GM04504 (cell line): ENCODE results near the gene NFAM1.

Experiments used
- DNase-seq: peaks from one replicate; pipeline ENCODE4 v3.0.0-alpha.2; 2012; ENCODE audit warnings: low read depth

Gene NFAM1

DNA sequence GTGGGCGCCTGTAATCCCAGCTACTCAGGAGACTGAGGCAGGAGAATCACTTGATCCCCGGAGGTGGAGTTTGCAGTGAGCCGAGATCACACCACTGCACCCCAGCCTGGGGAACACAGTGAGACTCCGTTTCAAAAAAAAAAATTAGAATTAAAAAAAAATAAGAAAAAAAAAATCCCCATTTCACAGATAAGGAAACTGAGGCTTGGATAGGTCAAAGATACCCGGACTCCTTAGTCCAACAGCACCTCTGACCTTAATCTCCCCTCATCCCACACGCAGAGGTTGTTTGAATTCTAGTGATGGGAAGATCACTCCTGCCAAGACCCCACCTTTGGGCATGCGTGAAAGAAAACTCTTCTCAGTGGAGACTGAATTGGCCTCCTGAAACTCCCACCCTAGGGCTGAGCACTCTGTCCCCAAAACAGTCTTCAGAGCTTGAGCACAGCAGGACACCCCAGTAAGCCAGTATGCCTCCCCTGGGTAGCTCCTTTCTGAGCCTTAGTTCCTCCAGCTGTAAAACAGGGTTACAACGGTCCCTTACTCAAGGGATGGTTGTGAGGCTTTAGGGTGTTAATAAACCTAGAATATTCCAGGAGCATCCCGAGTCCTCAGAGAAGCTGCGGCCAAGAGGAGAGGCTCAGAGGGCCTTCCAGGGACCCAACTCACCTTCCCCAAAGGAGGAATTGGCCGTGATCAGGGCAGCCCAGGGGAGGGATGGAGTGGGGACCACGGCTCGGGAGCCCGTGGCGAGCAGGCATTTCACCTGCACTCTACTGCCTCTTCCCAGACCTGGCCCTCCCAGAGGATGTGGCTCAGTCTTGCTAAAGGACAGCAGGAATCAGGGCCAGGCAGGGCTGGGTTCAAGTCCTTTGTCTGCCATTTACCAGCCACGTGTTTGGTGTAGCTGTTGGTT lies 73.3 kb downstream of the NFAM1 start:
- no peak for DNase-seq

DNA sequence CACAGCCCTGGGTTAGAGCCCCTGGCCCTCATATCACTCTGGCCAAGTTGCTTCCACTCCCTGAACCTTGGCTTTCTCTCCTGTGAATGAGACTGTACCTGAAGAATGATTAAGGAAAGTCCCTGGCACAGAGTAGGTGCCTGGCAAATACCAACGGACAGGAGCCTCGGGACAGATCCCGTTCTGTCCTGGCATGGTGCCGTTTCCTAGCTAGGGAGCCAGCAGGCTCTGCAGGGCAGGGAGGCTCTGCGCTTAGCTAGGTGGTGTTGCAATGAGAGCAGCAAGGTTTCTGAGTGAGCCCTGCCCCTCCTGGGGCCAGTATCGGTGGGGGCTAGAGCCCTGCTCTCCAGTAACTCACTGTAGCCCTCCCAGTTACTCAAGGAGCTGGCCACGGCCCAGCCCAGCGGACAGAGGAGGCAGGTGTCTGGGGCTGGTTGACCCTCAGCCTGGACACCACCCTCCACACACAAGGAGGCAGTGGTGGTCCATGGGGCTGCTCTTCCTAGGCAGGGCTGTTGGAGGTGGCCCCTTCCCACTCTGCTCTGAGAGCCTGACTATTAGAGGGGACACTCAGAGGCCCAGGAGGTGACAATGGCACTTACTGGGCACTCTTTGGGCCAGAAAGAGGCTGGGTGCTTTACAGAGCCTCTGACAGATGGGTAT lies 74.4 kb downstream of the NFAM1 start:
- DNase-seq: no peak

DNA sequence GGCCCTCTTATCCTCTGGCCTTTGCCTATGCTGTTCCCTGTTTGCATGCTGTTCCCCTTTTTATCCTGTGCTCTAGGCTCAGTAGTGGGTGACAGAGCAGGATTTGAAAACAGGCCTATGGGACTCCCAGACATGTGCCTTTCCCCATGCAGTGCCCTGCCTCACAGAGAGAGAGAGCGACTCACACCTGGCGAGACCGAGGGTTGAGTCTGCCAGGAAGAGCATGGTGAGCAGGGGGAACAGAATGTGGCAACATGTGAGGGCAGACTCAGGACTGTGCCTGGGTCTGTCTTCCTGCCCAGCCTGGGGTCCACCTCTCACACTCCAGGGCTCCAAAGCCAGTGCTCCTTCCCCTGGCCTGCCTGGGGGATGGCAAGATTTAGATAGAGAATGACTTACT lies 75.0 kb downstream of the NFAM1 start:
- DNase-seq: no peak

DNA sequence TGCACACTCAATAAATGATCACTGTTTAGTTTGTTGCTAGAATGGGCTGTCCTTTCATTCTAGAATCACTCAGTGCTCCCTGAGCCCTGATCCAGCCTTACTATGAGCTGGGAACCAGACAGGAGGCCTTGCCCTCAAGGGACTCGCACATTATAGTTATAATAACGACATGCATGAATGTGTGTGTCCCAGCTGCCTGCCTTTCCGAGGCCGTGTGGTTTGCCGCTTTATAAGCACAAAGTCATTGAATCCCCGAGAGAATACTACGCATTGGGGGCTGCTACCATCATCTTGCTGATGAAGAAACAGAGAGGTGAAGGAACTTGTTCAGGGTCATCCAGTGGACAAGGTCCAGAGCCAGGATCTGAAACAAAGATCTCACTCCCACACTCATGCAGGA lies 75.7 kb downstream of the NFAM1 start:
- no peak for DNase-seq

DNA sequence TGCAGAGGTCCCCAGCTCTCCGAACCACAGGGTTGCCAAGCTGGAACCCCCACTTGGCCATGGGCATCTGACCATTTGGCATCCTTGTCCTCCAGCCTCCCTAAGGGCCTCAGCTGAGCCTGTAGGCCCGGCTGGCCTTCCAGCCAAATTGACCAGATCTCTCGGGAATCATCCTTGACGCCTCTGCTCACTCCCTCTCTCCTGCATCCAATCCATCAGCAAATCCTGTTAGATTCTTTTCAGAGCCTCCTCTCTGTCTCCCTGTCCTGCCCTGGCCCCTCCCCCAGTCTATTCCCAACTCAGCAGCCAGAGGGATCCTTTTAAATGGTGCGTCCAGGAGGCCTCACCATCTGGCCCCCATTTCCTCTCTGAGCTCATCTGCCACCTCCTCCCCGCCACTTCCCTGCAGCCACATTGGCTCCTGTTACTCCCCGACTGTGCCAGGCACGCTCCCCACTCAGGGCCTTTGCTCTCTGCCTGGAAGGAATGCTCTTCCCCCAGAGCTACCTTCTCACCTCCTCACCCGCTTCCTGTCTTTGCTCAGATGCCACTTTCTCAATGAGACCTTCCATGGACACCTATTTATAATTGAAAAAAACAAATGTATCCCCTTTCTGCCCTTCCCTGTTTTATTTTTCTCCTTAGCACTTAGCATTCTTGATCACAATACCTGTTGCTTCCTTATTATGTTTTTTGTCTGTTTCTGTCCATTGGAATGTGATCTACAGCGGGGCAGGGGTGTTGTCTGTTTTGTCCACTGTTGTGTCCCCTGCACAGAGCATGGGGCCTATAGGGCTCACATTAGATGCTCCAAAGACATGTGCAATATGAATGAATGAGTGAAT lies 78.1 kb downstream of the NFAM1 start:
- peak; percentile 56 for DNase-seq

DNA sequence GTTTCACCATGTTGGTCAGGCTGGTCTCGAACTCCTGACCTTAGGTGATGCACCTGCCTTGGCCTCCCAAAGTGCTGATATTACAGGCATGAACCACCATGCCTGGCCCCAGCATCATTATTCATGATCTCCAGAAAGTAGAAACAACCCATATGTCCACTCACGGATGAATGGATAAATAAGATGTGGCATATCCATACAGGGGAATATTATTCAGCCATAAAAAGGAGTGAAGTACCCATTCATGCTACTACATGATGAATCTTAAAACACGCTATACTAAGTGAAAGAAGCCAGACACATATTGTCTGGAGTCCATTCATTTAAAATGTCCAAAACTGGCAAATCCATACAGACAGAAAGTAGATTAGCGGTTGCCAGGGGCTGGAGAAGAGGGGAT lies 81.8 kb downstream of the NFAM1 start:
- DNase-seq: no peak

DNA sequence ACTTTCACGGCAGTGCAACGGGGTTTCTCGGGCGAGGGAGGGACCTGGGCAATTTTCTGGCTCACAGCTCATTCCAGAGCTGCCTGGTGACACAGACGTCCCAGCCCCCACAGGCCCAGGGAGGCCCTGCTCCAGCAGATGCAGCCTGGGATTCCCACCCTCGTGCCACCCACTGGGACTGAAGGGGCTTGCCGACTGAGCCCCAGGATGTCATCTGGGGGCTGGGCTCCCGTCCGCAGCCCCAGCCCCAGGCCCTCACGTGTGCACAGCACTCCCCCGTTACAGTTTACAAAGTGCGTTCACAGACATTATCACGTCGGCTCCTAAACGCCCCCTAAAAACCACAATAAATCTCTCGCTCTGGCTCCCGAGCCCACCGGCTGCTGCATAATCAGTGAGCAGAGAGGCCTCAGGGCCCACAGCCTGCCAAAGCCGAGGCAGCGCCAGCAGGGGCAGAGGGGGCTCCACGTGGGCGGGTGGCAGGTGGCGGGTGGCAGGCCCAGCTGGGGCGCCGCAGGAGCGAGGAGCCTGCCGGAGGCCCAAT lies 84.8 kb downstream of the NFAM1 start:
- DNase-seq: no peak

DNA sequence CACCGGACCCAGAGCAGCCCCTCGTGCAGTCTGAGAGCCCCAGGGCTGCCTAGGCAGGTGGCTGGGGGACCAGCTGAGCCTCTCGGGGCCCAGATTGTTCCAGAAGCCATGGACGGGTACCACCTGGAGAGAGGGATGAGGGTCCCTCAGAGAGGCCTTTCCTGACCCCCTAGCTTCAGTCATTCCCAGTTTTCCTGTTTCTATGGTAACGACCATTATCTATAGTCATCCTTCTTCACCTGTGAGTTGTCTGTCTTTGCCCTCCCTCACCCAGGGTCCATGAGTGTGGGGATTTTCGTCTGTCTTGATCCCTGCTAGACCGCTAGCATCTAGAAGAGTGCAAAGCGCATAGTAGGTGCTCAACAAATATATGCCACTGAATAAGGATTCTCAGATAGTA lies 85.5 kb downstream of the NFAM1 start:
- DNase-seq: no peak

DNA sequence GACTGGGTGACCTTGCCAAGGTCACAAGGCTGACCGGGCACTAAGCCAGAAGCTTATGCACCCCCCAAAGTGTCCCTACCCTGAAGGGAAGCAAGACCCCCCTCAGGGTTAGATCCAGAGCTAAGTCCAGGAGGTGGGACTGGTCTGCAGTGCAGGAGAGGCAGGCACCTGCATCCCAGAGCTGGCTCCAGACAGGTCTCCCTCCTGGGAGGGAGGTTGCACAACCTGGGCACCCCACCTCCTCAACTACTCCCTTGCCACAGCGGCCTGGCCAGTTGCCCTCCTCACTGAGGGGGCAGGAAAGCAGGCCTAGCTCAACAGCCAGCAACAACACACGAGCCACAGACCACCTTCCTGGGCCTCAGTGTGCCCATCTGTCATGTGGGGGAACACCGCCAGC lies 86.7 kb downstream of the NFAM1 start:
- no peak for DNase-seq

DNA sequence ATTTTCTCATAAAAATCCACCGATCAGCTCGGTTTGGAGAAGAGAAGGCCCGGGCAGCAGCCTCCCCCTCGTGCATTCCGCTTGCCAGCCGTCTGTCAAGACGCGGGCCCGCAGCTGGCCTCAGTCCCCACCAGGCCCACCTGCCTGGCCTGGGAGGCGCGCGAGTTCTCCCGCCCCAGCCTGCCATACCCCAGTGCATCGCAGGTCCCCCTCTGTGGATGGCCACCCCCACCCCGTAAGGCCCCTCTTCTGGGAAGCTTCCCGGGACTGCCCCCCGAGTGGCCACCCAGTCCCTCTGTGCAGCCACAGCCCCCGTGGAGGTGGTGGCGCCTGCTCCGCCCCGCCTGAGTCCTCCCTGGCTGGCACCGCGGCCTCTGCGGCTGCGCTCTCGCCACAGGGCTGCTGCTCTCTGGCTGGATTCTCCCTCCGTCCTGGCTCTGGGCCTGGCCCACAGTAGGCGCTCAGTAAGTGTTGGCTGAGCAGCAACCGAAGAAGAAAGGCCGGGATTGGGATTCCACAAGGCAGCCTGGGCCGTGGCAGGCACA lies 87.8 kb downstream of the NFAM1 start:
- DNase-seq: no peak

DNA sequence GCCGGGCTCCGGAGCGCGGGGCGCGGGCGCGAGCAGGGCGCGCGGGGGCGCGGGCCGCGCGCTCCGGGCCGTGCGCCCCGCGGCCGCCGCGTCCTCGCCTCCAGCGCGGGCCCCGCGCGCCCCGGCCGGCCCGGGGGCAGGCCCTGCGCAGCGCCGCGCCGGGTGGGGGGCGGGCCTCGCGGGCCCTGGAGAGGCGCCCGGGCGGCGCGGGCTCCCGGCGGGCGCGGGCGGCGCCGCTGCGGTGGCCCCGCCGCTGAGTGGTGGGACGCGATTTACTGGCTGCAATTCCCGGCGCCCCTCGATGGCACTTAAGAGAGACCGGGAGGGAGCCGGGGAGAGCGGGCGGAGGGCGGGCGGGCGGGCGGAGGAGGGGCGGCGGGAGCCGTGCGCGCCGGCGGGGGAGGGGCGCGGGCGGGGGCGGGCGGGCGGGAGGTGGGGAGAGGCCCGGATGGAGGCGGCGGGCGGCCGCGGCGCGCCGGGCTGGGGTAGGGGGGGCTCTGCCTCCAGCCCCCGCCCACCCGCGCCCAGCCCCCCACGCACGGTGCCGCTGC lies 88.6 kb downstream of the NFAM1 start:
- no peak for DNase-seq

DNA sequence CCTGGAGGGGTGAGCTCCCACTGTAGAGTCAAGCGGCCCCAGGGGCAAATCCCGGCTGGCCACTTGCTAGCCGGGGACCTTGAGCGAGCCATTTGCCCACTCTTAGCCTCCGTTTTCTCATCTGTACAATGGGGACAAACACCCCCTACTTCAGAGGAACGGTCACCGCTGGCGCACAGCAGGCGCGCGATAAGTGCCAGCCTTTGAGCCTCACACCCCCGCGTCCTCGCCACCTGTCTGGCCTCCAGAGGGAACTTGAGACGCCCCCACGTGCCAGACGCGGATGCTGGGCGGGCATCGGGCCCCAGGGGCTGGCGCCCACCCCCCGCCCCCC lies 89.1 kb downstream of the NFAM1 start:
- DNase-seq: no peak

DNA sequence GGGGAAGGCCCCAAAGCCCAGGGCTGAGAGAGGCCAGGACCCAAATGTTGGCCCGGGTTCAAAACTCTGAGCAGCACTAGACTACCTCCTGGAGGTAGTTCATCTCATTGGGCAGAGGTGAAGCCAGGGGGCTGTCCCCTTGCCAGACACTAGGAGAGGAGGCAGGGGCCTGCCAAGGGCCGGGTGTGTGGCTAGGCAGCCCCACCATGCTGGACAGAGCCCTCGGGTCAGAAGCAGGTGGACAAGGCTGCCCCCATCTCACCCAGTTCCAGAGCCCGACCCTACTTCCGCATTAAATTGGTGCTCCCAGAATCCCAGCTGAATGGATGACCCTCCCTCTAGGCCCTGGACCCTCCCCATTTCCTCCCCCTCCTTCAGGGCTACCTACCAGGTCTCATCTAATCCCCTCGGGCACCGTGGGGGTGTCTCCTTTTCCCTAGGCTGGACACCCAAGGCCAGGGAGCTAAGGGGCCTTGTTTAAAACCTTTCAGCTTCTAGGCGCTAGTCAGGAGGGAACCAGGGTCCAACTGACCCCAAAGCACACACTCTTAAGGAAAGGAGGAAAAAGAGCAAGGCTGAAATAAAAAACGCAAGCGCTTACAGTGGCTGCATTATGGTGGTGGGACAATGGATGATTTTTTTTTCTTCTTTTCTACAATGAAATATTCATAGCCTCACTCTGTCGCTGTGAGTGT lies 89.6 kb downstream of the NFAM1 start:
- DNase-seq: no peak

DNA sequence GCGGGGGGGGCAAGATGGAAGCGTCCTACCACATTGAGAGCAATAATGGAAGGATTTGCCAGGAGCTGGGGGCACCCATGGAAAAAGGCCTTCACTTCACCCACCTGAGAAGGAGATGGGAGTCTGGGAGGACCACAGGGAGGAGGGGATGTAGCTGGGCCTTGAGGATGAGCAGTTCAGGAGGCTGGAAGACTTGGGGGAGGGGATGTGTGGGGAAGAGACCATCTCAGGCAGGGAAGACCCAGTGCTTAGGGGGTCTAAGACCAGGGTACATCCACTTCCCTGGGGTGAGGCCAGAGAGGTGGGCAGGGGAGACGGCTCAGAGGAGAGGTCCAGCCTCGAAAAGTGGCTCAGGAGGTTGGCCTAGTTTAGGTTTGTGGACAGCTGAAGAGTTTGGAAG lies 90.4 kb downstream of the NFAM1 start:
- DNase-seq: no peak

DNA sequence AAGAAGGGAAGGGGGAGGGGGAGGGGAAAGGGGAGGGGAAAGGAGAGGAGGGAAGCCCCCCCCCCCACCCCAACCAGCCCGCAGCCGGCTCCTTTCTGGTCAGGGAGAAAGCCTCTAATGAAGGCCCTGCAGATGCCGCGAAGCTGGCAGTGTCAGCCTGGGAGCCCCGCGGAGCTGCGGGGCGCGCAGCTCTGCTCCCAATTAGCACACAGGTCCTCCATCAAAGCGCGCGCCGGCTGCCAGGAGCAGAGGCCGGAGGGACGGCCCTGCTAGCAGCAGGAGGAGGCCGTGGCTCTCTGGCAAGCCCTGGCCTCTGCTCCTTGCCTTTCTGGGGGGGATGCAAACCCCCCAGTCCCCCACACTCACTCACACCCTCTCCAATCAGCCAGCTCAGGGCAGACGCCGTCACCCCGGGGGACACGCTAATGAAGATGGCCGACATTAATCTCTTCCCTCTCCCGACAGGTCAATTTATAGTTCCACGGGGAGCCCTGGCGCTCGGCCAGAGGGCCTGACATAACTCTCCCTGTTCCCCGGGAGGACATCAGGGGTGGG lies 91.3 kb downstream of the NFAM1 start:
- no peak for DNase-seq

DNA sequence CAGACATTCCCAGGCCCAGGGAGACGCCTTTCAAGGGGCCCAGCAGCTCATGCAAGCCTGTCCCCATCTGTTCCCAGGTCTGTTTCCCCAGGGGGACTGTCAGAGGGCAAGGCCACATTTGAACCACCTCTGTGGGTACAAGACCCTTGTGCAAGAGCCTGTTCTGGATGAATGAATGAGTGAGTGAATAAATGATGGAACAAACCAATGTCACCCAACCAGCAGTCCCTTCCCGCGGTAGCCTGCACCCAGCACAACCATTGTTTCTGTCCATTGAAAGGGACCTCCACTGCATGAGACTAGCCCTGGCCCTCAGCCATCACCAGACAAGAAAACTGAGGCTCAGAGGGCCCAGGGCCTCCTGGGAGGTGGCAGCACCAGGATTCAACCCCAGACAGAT lies 92.1 kb downstream of the NFAM1 start:
- DNase-seq: no peak

DNA sequence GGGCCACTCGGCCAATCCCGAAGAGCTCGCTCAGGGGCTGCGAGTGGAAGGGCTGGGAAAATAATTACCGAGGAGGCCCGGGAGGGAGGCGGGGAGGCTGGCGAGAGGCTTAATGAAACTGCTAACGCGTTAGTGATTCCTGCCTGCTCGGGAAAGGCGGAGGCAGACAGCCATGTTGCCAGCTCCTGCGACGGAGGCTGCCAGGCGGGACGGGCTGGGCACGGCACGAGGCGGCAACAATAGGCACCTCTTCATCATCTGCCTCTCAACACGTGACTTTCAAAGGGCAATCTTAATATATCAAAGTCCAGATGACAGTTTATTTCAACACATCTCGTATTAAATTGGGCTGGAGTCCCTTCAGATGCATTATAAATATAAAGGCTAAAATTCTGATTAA lies 93.7 kb downstream of the NFAM1 start:
- DNase-seq: no peak

DNA sequence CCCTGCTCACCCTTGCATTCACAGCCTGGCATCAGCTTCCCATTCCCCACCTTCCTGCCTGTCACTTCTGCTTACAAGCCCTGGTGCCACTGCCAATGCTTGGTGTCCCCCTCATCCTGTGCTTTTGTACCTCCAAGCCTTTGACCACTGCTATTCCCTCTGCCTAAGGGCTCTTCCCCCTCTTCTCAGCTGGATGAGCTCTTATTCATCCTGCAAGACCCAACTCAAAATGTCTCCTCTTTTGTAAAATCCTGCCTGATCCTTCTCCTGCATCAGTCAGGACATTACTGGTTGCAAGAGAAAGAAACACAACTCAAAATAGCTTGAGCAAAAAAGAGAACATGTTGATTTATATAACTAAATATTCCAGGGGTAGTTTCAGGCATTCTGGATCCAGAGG lies 94.8 kb downstream of the NFAM1 start:
- no peak for DNase-seq

DNA sequence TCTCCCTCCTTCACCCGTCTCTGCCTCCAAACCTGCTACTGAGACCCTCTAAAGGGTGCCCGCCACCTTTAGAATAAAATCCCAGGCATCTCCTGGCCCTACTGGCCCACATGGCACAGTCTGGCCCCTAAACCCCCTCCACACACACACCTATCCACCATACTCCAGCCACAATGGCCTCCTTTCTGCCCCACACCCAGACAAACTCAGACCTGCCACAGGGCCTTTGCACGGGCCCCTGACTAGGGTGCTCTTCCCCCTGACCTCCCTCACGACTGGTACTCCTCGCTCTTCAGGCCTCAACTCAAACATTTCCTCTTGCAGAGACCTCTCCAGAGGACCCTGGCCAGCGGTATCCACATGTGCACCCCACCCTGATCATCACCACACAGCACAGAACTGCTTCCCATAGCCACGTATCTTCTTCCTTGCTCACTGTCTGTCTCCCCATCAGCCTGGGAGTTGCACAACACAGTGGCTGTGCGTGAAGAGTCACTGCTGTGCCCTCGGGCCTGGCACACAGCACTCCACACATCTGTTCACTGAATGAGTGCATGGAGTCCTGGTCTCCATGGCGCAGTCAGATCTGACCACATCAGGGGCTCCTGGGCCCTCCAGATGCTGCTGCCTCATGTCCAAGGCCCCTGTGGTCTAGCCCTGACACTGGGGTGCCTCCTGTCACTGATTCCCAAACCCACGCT lies 95.5 kb downstream of the NFAM1 start:
- DNase-seq: no peak

DNA sequence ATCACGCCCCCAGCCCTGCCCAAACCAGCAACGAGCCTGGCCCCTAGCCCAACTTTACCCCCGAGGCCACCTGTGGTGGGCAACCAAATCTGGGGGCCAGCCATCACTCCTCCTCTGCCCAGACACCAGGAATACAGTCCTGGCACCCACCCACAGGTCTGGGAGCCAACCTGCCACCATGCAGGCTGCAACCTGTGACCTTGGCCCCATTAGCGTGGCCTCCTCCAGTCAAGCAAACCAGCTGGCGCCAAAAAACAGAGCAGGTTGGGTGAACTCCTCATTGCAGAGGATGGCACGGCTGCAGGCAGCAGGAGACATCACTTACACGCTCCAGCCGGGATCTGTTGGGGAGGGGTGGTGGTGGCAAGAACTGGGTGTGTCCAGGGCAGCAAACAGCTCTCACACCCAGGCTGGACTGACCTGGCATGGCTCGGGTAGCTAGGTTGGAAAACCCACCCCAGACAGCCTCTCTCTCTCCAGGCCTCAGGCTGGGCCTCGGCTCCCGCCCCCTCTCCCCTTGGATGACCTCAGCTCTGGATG lies 96.3 kb downstream of the NFAM1 start:
- DNase-seq: no peak
